Measurements from ENCODE around the gene CPLX3. TPM values are rescaled to one million over a fixed set of nuclear protein-coding genes. Genes with fewer than 3 reads are reported as not detected.
"Not testable (repeated sequence)": the region's sequence is repeated elsewhere in the genome, so short reads cannot be mapped to it uniquely, and the experiment has no call there.

CPLX3 gene
- total RNA-seq, 1 donor from 2014 or later: 1.2 TPM

- H3K27me3 ChIP-seq (ENCODE audit: low read depth): no peaks in the 10 kb centered on the region
- H3K36me3 ChIP-seq: no peaks in the 10 kb centered on the region
- H3K9me3 ChIP-seq (replicated peaks): no peaks in the 10 kb centered on the region
- H3K4me1 ChIP-seq: peaks cover 81% of the 10 kb centered on the region
- peak overlapping the region; percentile 98 for H3K27ac ChIP-seq (replicated peaks)
- TF ChIP-seq CTCF (IDR thresholded peaks at IDR 0.05; ENCODE audit: borderline replicate concordance): no peak
- no peak for DNase-seq
- intact Hi-C loops (cut with micrococcal nuclease): no loop called here
- H3K4me3 ChIP-seq: peak overlapping the region; percentile 84
Measured at GRCh38 chr15:74783808-74784175, 42.6 kb upstream of the CPLX3 start.

GRCh38 chr15:74784426-74785193 is 41.8 kb upstream of the CPLX3 start:
- TF ChIP-seq CTCF (IDR thresholded peaks at IDR 0.05; ENCODE audit: borderline replicate concordance): no peak
- Histone ChIP-seq H3K27me3 (ENCODE audit: low read depth) (no peaks in the 10 kb centered on the region), H3K27ac (replicated peaks) (peak overlapping the region; percentile 98), H3K36me3 (no peaks in the 10 kb centered on the region), H3K9me3 (replicated peaks) (no peaks in the 10 kb centered on the region), H3K4me3 (peak overlapping the region; percentile 84), H3K4me1 (peaks cover 89% of the 10 kb centered on the region)
- no peak for DNase-seq
- intact Hi-C loops (cut with micrococcal nuclease): no loop called here

GRCh38 chr15:74785194-74786032 is 41.0 kb upstream of the CPLX3 start:
- Histone ChIP-seq H3K27me3 (ENCODE audit: low read depth) (no peaks in the 10 kb centered on the region), H3K4me3 (peak overlapping the region; percentile 84), H3K9me3 (replicated peaks) (no peaks in the 10 kb centered on the region), H3K27ac (replicated peaks) (peak overlapping the region; percentile 98), H3K36me3 (no peaks in the 10 kb centered on the region), H3K4me1 (peaks cover 95% of the 10 kb centered on the region)
- intact Hi-C loops (cut with micrococcal nuclease): no loop called here
- DNase-seq: no peak
- TF ChIP-seq CTCF (IDR thresholded peaks at IDR 0.05; ENCODE audit: borderline replicate concordance): no peak

- H3K36me3 ChIP-seq; DNase-seq; intact Hi-C loops (cut with micrococcal nuclease); H3K27me3 ChIP-seq (ENCODE audit: low read depth); H3K9me3 ChIP-seq (replicated peaks): not testable (repeated sequence)
- H3K27ac ChIP-seq (replicated peaks): peak overlapping the region; percentile 98
- H3K4me1 ChIP-seq: peaks cover 95% of the 10 kb centered on the region
- H3K4me3 ChIP-seq: peak overlapping the region; percentile 32
Measured at GRCh38 chr15:74786081-74786480, 40.3 kb upstream of the CPLX3 start.

- no peak for TF ChIP-seq CTCF (IDR thresholded peaks at IDR 0.05; ENCODE audit: borderline replicate concordance)
- intact Hi-C loops (cut with micrococcal nuclease): no loop called here
- DNase-seq: peak; percentile 57
- peak overlapping the region; percentile 45 for H3K4me3 ChIP-seq
- peaks cover 95% of the 10 kb centered on the region for H3K4me1 ChIP-seq
- peak overlapping the region; percentile 98 for H3K27ac ChIP-seq (replicated peaks)
- H3K9me3 ChIP-seq (replicated peaks): no peaks in the 10 kb centered on the region
- no peaks in the 10 kb centered on the region for H3K27me3 ChIP-seq (ENCODE audit: low read depth)
- H3K36me3 ChIP-seq: no peaks in the 10 kb centered on the region
Measured at GRCh38 chr15:74786551-74787165, 39.8 kb upstream of the CPLX3 start.

Data from left ventricle myocardium inferior (tissue), 1 donor.